NCI-H2196 treated with DMSO at 0.1 percent for 48 hours (cell line): ENCODE data around the gene CCDC142.

Experiments used
- DNase-seq: peaks from one replicate; lab custom pipeline; 2025; ENCODE audit not compliant: unreplicated experiment; lab: John Stamatoyannopoulos, UW

Gene CCDC142

DNA sequence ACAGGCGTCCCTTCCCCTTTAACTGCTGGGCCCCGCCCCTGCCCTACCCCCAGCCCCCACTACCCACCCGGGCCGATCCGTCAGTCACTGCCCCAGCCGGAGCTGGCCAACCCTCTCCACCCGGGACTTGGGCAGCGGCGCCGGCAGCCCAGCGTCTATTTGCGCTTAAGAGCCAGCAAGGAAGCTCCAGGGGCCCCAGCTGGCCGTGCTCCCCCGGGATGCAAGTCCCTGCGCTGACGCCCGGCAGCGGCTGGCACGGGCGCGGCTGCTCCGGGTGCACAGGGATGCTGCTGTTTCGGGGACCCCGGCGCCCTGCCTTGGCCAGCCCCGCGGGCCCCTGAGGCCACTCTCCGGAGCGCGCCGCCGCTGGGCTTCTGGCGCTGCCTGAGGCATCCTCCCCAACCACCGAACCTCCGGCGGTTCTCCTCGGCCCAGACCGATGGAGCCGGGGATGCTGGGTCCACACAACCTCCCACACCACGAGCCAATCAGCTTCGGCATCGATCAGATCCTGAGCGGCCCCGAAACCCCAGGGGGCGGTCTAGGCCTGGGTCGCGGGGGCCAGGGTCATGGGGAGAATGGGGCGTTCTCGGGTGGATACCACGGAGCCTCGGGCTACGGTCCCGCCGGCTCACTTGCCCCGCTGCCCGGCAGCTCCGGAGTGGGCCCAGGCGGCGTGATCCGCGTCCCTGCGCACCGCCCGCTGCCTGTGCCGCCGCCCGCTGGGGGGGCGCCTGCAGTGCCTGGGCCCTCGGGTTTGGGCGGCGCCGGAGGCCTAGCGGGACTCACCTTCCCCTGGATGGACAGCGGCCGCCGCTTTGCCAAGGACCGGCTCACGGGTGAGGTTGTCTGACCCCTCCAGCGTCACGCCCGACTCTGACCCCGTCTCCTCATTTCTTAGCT lies 31.8 kb upstream of the CCDC142 start, which contains the start of gene TLX2:
Gene TLX2, plus strand, starts transcription at position 83 of the 903 bp plus-strand sequence. Its CDS starts 357 bp downstream, at position 440.
- no peak for DNase-seq

DNA sequence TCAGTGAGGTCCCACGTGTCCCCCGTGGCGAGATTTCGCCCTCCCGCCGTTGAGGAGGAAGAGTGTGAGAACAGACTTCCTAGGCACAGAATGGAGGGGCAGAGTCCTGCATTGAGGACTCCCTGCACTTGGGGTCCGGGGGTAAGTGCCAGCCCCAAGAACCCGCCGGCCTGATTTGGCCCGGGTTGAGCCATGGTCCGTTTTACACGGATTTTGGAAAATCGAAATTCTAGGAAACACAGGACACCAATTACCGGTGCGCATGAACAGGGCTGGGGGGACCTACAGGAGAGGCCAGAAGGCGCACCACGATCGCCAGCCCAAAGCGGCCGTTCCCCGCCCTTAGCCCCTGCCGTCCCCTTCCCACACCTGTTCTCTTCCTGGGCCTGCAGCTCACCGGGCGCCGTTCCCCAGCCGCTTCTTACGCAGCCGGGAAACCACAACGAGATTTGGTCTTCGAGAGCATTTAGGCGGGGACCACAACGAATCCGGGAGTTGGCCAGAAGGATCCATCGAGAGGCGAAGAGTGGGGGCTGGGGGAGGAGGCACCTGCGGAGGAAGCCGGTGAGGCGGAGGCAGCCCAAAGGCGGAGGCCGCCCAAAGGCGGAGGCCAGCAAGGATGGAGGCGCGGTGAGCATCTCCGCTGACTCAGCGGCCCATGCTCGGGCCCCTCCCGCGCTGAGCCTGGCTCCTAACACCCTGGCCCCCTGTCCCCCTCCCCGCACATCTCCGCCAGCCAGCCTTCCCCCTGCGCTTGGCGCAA lies 31.0 kb upstream of the CCDC142 start:
- no peak for DNase-seq

DNA sequence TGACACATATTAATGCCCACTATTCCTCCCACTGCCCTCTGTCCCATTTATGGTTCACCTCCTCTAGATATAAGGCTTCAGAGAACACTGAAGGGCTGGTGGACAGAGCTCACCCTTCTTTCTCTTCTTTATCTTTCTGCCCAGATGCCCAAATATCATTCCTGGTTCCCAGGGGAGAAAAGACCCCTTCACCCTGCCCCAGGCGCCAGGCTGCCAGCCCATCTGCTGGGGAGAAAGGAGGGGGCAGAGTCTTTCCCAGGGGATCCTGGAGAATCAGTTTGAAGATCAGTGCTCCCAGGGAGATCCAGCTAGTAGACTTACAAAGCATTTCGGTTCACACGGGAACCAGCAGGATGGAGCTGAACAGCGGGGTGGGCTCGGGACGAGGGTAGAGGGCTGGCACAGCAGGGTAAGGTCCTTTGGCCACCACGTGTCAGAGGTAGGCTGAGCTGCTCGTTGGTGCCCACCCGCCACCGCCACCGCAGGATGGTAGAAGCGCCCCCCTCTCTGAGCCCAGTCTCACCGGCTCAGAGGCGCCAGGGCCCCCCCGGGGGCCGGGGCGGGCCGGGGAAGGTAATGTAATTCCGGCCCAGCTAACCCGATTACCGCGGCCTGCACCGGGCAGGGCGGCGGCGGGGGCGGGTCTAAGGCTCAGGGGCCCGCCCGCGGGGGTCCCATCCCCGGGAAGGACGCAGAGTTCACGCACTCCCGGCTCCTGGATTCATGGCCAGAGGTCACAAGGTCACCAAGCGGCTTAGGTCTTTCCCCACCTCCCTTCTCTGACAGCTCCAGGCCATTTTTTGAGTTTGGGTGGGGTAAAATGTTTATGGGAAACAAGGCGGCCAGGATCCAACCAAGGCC lies 30.2 kb upstream of the CCDC142 start:
- no peak for DNase-seq

DNA sequence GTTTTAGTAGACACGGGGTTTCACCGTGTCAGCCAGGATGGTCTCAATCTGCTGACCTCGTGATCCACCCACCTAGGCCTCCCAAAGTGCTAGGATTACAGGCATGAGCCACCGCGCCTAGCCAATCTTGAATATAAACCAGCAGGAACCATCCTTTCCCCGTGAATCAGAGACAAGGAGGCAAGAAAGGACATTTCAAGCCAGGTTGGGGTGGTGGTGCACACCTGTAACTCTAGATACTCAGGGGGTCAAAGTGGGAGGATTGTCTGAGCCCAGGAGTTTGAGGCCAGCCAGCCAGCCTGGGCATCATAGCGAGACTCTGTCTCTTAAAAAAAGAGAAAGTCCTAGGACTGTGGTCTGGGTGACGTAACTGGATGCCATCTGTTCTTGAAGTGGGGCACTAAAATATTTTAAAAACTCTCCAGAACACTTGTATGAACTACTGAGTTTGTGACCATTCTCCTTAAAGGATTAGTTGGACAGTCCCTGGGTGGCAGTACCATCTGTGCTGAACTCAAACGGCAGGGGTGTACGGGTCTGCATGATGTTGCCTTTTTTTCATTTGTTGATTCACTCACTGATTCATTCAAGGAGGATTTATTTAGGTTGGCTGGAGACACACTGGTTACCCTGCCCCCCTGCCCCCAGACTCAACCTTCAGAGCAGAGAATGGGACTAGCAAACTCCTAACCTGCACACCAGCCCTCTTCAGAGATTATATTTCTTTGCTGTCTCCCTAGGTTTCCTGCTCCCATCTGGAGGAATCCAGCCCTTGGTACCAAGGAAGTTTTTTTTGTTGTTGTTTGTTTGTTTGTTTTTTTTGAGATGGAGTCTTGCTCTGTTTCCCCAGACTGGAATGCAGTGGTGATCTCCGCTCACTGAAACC lies 28.5 kb upstream of the CCDC142 start:
- DNase-seq = no peak

DNA sequence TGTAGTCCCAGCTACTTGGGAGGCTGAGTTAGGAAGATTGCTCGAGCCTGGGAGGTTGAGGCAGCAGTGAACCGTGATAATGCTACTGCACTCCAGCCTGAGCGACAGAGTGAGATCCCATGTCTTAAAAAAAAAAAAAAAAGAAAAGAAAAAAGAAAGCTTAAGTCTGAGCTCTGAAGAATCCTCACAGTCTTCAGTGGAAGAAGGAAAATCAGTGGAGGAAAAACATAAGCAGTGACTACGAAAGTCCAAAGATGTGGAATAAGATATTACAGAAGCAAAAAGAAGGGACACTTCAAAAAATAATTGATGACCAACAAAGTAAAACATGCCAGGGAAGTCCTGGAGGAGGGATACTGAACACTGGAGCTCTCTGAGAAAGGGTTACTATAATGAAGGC lies 27.5 kb upstream of the CCDC142 start:
- no peak for DNase-seq

DNA sequence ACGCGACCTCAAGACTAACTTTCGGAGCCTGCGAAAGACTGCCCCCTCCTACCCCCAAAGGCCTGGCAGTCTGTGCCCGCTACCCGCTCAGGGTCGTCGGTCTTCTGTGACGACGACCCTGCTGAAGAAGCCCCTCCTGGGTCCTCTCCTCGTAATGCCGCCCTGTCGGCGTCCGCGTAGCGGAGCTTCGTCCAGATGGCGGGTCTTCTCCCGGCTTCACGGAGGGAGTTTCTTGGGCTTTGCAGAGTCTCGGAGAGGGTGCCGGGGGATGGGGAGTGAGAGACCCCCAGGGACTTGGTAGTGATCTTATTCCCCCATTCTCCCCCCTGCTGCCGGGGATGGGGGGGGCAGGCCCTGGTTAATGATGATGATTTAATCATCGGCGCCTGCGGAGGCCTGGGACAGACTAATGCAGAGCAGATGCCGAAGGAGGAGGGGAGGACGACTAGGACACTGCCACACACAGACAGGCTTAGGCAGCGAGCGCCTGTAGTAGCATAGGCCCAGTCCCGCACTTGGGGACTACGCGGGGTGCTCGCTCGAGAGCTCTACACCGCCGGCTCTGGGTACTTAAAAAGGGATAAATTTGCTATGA lies 25.2 kb upstream of the CCDC142 start:
- no peak for DNase-seq

DNA sequence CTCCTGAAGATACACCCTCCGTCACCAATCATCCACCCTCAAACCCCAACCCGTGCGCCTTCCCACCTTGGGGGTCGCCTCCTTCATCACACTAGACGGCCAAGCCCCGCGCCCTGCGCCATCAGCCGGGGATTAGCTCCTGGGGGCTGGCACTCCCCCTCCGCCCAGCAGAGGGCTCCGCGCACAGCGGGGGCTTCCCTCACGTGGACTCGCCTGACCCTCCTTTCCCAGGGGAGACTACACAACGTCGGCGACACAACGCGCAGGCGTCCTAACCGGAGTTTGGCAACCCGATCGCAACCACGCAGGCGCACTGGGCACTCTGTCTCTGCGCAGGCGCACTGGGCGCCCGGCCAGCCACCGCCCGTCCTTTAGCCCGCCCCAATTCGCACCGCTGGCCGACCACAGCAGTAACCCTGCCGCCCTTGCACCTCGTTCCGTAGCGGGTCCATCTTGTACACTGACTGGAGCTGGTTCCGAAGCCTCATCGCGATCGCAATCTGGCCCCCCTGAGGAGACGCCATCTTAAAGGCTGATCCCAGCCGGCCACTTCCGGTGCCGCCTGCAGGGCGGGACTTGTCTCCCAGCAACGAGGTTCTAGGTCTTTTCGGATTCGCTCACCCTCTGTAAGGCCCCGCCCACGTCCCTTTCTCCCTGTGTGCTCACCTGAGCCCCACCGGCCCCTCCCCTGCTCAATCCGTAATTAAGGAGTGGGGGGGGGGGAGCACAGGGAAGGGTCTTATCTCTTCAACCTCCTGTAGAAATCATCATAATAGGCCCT lies 24.5 kb upstream of the CCDC142 start, which contains the start of gene PCGF1:
Gene PCGF1, minus strand, starts transcription at position 551 of the 781 bp plus-strand sequence. Its CDS starts 27 bp downstream, at position 524.
- peak; percentile 81 for DNase-seq

DNA sequence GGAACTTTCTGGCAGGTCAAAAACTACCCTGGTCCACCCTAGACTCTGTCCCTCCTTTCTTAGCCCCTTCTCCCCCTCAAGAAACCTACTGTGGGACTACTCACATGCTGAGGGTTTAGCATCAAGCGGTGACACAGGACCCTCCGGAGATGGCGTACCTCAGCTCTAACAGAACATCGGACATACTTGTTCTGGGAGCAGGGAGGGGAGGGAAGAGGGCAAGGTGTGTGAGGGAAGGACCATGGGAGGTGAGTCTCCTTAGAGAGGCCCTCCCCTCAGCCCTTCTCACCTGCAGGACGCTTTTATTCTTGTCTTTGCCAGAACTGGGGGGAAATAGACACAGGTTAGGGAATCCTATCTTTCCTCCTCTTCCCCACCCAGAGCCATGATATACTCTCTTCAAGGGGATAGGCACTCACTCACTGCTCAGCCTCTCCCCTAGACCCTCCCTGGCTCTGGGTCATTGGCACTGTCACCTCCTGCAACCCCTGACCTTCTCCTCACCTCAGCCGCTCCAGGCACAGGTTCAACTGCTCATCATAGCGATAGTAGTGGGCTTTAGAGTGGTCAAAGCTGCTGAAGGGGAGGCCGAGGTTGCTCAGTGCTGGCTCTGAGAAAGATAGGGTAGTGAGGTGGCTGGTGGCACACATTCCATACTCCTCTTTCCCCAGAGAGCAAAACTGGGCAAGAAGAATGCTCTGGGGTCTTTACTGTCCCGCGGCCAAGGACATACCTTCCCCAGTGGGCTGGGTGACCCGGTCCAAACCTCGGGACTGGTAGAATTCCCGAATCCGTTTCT lies 22.8 kb upstream of the CCDC142 start:
- DNase-seq = no peak

DNA sequence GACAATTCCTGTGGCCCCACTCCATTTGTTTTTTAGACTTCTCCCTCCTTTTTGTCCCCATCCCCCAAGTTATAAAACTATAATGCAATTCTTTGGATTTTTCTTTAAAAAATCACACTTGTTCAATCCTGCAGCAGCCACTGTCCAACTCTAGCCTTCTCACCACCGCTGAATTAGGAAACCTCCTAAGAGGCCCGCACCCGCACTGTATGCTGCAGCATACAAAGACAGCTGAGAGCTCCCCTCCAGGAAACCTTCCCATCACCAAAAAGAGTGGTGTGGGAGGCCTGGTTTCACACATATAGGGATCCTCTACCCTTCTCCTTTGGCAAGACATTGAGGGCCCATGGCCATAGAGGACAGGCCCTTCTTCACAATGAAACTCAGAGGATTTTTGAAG lies 21.8 kb upstream of the CCDC142 start:
- DNase-seq = no peak

DNA sequence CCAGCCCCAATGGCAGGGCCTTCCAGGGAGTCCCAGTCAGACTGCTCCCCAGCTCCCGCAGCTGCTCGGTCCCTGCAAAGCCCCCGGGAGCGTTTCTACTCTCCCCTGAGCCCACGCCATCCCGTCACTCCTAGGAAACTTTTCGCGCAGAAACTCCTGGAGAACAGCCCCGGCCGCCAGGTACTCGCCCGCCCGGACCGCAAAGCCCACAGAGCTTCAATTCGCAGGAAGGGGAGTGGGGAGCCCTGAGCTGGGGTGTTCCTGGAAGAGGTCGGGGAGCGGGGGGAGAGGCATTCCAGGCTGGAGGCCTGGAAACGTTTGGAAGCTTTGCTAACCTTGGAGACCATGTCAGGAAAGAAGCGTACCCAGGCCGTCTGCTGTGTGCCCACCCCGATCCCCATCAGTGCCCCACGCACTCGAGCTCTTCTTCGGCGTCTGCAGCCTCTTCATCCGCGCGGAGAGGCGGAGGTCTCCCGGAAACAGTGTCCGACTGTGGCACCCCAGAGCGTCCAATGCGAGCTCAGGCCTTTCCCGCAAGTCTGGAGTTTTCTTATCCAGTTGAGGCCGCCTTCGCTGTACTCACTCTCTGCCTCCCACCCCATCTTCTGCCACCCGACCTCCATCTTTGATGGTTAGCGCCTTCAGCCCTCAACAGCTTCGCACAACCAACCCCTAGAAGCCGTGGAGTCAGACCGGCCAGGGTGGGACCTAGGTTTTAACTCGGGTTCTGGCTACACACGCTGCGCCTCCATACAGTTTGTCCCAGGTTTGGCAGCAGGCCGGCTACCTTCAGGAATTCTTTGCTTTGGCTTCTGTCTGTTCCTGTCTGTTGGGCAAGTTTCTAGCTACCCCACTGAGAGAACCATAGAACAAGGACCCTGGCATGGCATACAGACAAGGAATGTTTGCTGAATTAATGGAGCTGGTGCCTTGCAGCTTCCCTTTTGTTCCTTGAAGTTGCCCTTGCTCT lies 21.0 kb upstream of the CCDC142 start:
- DNase-seq = no peak

DNA sequence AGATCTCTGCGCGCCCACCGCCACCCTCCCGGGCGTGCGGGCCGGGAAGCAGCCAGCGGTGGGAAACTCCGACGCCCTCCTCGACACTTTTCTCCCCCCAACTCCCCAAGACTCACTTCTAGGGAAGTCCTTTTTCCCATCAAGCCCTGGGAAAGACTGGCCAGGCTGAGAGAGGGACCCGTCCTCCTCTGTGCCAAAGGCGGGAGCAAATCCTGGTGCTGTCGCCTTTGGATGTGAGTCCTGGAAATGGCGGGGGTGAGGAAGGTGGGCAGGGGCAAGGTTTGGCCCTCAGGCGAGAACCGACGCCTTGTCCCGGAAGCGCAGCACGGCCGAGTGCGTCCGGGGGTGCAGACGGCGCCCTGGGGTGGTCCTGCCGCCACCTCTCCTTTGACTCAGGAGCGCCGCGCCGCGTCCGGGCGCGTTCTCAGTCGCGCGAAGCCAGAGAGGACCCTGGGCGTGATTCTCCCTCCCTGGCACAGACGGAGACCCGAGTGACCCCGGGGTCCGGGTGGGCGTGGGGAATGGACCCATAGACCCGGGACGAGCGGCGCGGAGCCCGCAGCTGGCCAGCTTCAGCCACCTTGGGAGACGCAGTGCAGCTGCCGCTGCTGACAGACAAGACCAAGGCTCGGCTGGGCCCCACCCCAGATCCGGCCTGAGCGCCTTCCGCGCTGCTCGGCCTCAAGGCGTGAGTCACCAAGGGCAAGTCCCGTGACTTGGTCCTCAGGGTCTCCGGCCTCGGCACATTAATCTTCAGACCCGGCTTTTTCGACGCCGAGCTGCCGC lies 20.1 kb upstream of the CCDC142 start:
- DNase-seq = no peak

DNA sequence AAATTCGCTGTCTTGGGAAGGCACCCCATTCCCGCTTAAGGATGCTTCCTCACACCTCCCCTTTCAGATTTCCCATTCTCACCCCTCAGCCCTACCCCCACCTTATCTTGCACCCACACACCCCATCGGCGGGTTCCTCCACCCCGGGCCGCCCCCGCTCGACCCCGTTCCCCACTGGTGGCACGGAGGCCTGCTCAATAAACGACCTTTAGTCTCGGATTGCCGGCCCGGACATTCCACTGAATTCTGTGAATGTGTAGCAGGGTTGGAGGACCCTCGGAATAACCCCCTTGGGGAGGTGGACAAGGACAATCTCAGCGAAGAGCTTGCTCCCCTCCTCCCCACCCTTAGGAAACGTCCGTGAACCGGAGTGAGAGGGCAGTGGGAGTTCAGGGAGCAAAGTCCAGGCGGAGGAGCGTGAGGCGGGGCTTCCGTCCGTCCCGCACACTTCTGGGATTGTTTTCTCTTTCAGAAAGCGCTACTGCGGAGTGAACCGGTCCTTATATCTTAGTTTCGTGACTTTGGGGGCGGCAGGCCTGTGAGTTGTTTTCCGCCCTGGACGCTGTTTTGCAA lies 19.4 kb upstream of the CCDC142 start:
- DNase-seq = no peak

DNA sequence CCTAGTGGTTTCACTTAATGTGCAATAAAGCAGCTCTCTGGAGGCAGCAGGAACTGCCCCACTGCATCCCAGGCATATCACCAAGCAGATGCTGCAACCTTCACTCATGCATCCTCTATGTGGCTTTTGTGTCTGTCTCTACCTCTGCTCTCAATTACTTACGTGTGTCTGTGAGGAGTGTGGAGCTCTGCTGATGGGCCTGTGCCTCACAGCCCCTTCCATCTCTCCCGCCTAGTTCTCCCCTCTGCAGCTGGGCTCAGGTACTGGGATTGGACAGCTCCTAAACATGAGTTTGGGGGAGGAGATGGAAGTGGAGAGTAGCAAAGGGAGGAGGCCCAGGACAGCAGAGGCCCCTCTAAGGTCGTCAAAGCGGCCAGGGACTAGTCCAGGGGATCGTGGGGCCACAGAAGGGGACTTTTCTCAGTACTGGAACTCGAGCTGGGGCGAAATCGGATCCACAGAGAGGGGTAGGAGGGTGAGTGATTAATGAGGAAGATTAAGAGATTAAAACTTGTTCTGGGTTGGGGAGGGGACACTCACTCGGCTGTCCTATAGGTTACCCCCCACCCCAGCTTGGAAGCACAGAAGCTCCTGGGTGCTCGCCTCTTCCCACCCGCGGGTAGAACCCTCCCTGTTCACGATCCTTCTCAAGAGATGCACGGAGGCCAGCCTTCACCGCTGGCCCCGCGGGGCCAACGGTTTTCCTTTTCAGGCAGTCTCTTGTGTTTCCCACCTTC lies 18.7 kb upstream of the CCDC142 start:
- no peak for DNase-seq

DNA sequence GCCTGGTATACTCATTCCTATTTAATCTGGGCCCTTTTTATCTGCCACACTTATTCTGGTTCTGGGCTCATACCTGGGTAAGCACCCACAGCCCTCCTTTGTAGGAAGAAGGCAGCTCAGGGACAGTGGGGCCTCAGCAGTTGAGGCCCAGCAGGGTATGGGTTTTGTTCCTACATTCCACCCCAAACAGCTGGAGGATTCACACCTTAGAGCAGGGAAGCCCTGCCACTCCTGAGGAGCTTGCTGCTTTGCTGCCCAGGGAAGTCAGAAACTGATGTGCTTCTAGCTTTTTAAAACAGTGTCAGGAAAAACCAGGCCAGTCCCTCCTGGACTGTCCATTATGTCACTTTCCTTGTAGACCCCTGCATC lies 17.8 kb upstream of the CCDC142 start:
- DNase-seq = no peak

DNA sequence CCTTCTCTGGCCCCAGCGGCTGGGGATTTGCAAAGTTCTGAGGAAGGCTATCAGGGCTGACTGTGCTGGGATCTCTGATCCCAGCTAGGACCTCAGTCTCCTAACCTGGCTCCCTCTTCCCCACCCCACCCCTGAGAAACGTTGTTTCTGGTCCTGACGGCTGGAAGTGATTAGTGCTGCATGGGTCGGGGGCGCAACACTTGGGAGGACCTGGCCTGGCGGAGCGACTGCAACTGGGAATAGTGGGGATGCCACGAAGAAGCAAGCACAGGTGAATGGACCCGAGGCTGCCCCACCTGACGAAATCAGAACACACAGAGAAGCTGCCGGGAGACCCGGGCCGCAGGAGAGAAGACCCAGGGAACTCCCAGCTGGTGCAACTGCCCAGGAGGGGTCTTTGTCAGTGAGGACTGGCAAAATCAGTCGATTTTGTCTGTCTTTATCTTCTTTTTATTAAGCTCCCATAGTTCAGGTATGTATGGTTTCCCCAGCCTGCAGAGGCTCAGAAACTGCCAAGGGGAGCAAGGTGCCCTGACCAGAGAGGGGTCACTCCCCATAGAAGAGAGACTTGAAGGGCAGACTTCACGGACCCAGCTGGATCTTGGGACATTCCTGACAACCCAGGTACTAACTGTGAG lies 17.3 kb upstream of the CCDC142 start:
- DNase-seq = no peak
